Epidermal melanocyte (primary cell): Measurements from ENCODE around the gene SAMM50.
"Not testable (repeated sequence)": the region's sequence is repeated elsewhere in the genome, so short reads cannot be mapped to it uniquely, and the experiment has no call there.

Source experiments
- DNase-seq: peaks from one replicate; pipeline ENCODE4 v3.0.0; 2011; ENCODE audit warnings: low spot score; ENCODE audit not compliant: insufficient read length

The SAMM50 gene

DNA sequence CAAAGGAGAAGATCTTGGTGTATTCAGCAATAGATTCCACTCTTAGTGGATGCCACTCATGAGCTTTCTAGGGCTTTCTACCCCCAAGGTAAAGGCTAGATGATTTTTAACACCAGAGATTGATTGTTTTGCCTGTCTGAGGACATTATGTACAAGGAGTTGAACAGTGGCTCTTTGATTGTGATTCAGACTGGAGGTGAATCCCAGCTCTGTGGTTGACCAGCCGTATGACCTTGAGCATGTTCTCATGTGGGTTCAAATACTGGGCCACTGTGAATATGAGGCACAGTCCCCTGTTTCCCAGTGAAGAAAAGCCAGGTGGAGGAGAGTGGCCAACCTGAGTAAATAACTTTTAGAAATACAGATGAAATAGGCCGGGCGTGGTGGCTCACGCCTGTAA lies 44.9 kb downstream of the SAMM50 start:
- DNase-seq, result no peak

DNA sequence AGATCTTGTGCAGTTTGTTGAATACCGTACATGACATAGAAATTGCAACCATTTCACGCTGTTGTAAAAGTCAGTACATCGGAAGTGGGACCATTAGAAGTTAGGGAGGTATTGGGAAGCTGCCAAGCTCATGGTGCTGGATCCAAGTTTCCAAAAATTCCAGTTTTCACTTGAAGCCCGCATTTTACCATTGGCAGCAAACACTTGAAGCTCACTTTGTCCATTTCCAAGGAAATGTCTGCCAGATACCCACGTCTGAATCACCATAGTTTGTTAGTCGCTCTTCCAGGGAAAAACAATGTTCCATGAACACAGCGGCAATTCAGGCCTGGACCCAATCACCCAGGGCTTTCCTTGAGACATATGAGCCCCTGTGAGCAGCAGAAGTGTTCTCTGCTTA lies 46.3 kb downstream of the SAMM50 start:
- no peak for DNase-seq

DNA sequence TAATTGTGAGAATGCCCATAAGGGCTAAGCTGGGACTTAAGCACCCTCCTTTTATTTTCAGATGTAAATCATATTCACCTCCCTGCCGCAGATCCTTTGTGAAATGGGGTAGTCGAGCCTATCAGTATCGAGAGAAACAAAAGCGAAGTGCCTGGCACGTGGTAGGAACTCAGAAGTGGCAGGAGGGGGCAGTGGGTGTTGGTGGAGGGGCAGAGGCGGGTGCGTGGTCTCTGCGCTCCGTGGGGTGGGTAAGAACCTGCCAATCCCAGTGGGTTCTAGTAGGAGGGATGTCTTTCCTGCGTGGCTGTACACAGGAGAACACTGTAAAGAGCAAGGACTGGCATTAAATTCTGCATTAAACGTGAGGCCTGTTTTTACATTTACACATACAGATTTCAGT lies 47.1 kb downstream of the SAMM50 start:
- DNase-seq, result no peak

DNA sequence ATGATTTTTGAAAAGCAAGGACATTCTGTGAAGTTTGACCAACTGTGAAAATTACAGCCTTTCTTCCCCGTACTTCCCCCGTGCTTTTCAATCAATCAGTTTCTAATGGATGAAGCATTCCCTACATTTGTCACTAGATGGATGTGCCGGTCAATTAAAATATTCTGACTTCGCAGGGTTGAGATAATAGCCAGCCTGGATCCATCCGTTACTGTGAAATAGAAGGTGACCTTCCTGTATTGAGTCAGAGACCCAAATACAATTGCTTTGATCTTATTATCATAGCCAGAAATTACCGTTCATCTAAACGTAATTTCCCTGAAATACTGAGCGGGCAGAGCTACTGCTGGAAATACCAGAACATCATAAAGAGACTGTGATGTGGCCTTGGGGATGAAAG lies 47.8 kb downstream of the SAMM50 start:
- no peak for DNase-seq

DNA sequence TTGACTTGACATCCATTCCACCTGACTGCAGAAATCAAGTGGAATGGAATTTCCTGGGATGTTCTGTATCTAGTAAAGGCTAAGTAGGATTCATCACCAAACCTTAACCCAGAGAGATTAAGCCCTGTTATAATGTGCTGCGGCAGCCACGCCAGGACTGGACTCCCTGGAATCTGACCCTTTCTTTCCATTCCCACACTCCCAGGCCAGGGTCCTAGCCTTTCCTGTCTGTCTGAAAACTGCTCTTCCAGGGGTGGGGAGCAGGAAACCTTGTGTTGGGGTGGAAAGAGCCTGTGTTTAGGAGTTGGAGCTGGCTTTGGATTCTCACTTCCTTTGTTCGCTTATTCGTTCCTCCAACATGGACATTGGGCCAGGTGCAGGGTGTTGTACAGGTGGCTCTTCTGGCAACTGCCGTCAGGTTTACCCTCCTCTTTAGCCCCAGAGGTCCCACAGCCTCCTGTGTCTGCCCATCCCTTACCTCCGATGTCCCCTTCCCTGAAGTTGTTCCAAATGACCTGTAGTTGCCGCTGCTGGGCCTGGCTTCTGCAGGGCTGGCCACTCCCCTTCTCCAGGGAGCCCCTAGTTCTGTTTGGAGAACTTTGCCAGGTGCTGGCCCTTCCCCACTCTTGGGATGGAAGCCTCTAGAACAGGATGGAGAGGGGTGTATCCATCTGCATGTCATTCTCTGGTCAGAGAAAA lies 48.3 kb downstream of the SAMM50 start:
- no peak for DNase-seq

DNA sequence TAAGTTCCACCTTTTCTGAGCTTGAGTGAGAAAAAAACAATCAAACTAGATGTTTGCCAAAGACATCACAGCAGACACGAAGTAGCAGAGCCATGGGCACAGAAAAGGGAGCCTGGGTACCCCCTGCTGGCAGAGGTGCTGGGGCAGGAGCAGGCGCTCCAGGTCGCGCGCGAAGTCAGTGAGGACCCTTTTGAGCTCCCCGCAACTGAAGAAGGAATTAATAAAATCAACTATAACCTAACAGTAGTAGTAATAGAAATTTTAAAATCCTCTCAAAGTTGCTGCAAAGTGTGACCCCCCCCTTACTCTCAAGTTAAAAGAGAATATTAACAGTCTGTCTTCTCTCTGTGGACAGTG lies 48.8 kb downstream of the SAMM50 start:
- no peak for DNase-seq

DNA sequence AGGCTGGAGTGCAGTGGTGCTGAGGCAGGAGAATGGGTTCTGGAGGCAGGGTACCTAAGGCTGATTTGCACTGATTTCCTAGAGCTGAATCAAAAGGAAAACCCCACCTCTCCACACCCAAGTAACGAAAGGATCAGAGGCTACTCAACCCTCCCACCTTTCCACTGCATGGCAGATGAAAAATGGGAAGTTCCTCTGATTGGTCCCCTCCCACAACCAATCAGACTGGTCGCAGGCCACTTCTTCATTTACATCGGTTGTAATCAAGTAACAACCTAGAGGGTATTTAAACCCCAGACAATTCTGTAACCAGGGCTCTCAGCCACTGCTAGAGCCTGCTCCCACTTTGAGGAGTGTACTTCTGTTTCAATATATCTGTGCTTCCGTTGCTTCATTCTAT lies 50.3 kb downstream of the SAMM50 start:
- DNase-seq, result no peak

DNA sequence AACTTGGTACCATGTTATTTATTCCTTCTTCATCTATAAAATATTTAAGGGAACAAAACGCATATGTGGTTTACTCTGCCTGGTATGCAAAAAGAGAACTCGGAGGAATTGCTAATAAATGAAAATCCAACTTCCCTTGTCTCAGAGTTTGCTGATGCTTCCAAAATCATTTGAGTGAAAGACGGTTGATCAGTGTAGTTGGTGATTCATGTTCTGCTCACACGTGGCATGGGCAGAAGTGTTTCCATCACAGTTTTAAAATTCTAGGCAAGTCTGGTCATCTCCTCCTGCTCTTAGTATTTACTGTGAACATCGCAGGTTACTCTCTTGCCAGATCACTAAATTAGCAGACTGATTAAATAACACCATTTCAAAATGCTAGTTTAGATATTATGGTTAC lies 56.9 kb downstream of the SAMM50 start:
- DNase-seq, result no peak

DNA sequence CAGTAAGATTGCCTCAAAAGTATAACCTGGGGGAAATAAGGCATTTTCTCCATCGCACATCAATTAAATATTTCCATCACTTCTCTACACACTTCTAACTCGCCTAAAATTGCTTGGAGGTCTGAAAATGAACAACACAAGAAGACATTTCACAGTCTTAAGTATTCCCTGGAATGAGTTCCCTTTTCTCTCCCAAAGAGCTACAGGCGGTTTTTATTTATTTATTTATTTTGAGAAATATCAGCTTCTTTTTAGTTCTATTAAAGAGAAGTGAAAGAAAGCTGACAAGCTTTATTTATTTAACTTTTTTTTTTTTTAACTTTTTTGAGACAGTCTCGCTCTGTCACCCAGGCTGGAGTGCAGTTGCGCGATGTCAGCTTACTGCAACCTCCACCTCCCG lies 57.3 kb downstream of the SAMM50 start:
- DNase-seq, result no peak

DNA sequence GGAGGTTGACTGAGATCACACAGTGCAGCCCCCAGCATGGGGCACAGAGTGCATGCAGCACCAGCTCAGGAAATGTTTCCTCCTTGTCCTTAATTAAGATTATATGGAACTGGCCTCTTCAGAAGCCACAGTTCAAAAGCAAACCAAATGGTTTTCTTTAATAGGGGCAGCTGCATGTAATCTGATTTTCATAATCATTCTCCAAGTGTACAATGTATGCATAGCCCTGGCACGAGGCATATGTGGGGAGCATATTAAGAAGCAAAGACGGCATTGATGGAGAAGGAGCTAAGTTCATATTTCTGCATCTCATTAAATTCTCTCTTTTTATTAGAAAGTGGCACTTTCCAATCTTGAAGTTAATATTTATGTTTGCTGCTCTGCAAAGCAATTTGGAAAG lies 59.0 kb downstream of the SAMM50 start:
- DNase-seq, result no peak

DNA sequence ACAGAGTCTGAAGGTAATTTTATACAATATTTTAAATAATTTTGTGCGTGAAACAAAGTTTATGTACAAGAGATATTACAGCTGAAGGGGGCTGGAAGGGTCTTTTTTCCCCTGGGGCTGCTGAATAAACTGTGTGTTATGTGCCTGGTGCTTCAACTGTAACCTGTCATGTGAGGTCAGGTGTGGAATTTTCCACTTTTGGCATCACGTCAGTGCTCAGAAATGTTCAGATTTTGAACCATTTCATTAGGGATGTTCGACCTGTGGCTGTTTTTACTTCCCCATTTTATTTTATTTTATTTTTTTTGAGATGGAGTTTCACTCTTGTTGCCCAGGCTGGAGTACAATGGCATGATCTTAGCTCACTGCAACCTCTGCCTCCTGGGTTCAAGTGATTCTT lies 61.3 kb downstream of the SAMM50 start:
- DNase-seq, result not testable (repeated sequence)

DNA sequence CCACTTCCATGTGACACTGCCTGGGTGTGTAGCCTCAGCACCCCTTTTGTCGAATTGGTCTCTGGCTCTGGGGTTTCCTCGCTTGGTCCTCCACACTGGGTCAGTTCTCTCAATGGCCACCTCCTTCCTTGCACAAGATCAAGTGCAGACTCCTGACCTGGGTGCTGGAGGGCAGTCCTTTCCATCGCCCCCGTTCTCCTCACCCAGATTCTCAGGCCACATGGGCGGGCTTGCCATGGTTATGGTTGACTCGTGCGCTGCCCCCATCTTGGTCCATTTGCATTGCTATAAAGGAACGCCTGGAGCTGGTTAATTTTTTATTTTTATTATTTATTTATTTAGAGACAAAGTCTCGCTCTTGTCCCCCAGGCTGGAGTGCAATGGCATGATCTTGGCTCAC lies 63.4 kb downstream of the SAMM50 start:
- DNase-seq, result no peak

DNA sequence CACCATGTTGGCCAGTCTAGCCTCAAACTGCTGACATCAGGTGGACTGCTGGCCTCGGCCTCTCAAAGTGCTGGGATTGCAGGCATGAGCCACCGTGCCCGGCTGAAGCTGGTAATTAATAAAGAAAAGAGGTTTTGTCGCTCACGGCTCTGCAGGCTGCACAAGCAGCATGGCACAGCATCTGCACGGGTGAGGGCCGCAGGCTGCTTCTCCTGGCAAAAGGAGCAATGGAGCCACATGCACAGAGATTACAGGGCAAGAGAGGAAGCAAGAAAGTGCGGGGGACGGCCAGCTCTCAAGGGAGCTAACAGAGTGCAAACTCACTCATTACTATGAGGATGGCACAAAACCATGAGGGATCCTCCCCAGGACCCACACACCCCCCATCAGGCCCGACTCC lies 64.2 kb downstream of the SAMM50 start:
- DNase-seq, result no peak

DNA sequence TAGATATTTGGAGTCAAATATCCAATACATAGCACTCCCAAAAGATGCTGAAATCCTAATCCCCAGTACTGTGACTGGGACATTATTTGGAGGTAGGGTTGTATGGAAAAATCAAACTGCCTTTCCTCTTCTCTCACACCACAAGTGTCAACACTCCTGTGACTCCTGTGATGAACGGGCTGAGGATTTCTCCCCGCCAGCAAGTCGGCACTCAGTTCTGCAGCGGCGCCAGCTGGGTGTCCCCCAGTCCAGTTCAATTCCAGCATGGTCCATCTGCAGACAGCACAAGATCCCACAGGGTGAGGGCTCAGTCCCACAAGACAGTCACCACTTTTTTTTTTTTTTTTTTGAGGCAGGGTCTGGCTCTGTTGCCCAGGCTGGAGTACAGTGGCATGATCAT lies 64.6 kb downstream of the SAMM50 start:
- DNase-seq, result no peak

DNA sequence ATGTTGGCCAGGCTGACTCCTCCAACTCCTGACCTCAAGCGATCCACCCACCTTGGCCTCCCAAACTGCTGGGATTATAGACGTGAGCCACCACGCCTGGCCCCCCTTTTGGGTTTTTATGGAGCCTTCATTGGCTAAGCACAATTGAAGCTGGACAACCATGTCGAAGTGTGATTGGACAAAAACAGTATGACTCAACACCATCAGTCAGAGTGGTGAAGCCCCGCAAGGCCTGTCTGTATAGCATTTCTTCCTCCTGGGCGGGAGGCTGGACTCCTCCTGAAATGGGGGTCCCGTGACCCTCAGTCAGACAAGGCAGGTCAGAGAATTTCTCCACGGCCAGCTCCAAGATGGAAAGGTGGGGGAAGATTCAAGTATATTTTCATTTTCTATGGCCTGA lies 65.7 kb downstream of the SAMM50 start:
- DNase-seq, result no peak

DNA sequence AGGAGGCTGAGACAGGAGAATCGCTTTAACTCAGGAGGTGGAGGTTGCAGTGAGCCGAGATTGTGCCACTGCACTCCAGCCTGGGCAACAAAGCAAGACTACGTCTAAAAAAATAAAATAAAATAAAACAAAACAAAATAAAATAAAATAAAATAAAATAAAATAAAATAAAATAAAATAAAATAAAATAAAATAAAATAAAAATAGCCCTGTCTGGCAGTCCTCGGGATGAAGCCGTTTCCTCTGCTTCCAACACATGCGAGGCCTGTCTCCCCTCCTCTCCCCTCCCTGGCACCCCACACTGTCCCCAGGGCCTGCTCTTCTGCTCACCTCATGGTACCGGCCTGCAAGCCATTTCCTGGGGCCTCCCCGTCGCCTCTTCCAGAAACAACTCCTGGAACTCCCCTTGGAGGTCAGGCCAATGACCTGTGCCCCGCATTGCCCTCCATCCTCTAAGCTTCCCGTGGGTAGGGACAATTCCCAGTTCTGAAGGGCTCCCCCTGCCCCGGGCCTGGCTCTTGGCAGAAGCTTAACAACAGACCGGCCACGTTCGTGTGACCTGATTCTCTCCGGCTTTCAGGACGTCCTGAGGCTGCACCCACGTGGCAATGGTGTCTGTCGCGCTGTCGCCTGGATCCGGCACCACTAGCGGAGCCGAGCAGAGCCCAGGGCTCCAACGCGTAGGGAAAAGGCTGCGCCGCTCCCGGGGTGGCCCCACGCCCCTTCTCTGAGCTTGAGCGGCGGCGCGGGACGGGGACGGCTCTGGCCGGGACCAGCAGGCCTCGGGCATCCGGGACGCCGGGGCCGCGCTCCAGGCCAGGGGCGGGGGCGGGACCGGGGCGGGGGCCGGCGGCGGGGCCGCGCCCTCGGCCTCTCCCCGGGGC lies 68.4 kb downstream of the SAMM50 start:
- peak; percentile 24 for DNase-seq

DNA sequence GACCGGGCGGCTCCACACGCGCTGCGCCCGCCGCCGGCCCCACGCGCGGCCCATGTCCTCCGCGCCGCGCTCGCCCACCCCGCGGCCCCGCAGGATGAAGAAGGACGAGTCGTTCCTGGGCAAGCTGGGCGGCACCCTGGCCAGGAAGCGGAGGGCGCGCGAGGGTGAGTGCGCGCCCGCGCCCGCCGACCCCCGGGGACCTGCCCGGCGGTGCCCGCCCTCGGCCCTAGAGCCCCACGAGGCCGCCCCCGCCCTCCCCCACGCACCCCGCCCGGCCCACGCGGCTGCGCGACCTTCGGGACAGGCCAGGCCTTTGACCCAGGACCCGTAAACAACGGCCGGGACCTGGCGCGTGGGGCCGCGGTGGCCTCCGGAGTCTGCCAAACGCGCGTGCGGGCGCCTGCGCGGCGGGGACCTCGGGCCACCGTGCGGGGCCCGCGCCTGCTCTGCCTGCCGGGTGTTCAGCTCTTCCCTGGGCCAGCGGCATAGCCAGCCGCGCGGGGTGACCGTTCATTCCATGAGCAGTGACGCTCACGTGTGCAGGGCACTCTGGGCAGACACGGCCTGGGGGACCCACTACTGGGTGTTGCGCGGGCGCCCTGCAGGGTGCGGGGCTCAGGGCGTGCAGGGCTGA lies 69.2 kb downstream of the SAMM50 start, which contains the start of gene PARVB:
PARVB (plus strand) TSS at position 15 of the 634 bp plus-strand sequence; CDS start at position 53, 38 bp downstream.
- peak; percentile 24 for DNase-seq

DNA sequence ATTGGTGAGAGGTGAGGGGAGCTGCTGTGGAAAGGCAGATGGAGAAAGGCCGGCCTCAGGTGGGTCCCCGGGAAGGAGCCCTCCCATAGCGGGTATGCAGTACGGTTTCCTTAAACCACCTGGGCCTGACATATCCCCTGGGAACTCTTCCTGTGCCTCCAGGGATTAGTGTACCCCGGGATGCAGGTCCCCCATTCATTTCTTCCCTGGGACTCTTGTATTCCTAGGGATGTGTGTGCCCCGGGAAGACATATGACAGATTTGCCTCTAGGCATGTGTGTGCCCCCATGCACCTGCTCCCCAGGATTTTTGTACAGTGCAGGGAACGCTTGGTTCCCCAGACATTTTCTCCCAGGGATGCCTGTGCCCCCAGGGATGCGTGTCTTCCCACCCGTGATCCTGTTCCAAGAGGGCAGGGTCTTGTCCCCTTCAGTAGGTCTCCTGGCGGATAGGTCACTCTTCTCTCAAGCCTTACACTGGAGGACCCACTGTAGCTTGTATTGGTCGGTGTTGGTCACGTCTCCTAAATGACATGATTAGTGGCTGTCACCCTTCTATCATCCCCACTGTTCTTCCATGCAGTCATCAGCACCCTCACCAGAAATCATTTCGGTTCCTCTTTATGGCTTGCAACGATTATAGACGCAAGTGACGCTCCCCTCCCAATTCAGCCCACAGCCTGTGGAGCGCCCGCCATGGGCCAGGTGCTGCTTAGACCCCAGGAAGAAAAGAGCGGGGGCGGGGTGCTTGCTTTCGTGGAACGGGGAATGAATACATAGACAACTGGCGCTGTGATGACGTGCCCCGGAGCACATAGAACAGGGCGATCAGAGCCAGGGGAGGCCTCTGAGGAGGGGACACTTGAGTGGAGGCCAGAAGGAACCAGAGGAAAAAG lies 70.2 kb downstream of the SAMM50 start:
- no peak for DNase-seq

DNA sequence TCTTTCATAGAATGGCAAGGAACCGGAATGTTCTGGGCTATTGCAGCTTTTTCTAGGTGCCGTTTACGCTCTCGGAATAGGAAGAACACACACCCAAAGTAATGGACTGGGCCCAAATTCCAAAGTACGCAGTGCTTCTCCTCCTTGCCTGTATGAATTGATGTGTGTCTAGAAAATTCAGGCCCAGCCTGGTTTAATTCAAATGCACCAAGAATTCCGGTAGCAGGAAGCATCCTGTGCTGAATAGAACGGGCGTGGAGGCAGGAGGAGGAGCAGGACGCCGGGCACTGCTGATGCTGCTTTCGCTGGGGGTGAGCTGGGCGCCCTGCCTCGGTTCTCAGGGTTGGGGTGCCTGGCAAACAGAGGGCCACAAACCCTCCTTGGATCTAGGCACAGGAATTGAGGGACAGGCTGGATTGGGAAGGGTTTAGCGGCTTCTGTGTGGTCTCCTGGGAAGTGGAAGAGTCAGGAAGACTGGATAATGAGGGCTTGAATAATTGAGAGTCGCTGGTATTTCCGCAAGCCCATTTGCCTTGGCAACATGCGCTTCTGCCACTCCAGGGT lies 70.9 kb downstream of the SAMM50 start:
- DNase-seq, result no peak

DNA sequence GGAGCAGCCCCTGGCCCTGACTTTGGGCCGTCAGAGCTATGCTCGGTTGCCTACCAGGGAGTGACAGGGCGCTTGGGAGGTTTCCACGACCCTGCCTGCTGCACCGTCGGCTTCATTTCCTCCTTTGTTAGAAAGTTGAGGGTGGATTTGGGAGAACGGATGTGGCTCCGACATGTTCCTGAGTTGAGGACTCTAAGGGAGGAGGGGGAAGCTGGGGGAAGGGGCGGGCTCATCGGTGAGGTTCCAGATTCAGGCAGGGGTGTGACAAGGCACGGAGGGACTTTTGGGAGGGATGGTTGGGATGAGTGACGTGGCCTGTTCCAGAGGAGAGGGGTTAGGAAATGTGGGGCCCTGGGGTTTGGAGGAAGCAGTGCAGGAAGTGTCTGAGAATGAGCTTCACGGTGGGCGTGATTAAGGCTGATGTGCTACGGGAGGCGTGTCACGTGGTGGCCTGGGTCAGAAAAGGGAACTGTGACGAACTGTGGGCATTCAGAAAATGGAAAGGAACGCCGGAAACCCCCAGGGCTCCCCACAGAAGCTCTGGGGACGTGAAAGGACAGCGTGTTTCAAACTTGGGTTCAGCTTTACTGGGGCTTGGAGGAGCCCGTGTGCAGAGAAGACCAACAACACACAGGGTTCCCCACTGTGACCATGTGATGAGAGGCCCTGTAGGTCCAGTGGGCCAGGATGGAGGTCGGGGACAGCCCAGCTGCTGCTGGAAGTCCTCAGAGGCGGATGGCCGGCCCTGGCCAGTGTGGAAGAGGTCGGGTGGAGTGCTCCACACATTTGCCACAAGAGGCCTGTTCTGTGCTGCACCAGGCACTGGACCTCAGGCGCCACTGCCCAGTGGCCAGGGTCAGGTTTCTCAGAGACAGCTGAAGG lies 71.6 kb downstream of the SAMM50 start:
- peak; percentile 83 for DNase-seq
